Thyroid gland (tissue), 4 donors: ENCODE measurements around the gene CARD14.

Source experiments
- CTCF ChIP-seq, 6 experiments: fragments of 200-600 bp in 3 of 6; fragments of 450-650 bp in 3 of 6; sonication (generic) in 3 of 6; IDR thresholded peaks; one replicate each; pipeline ENCODE4 v1.5.1; 2016 to 2019; ENCODE audit warnings: antibody characterized with exemption in 6 of 6, mild to moderate bottlenecking in 2 of 6, inconsistent platforms in 1 of 6, moderate library complexity in 1 of 6
- POLR2A ChIP-seq, 2 donors: fragments of 450-650 bp; IDR thresholded peaks; one replicate each; pipeline ENCODE4 v1.6.1; 2017; ENCODE audit warnings: antibody characterized with exemption in 2 of 2, mild to moderate bottlenecking in 2 of 2, moderate library complexity in 1 of 2

DNA sequence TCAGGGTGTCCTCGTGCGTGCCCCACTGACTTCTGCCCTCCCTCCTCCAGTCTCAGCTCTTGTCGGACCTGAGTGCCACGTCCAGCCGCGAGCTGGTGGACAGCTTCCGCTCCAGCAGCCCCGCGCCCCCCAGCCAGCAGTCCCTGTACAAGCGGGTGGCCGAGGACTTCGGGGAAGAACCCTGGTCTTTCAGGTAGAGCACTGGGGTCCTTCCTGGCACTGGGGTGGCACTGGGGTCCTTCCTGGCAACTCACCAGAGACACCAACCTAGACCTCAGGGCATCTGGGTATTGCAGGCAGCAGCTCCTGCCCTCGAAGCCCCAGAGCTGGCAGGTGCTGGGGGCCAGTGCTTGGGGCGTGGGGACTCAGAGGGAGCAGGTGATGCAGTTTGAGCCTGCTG, 25.3 kb downstream of the CARD14 start:
- no peak for TF ChIP-seq CTCF (IDR thresholded peaks at IDR 0.05)
- TF ChIP-seq POLR2A (IDR thresholded peaks at IDR 0.05) = no peak
